Mesenchymal stem cell (in vitro differentiated cells and primary cell): ENCODE measurements around the gene SAPCD2.

Experiments used
- DNase-seq: peaks from one replicate; pipeline ENCODE4 v3.0.0-alpha.2; 2013
- H2AFZ ChIP-seq: one replicate; pipeline ENCODE4 v1.6.1; 2013; ENCODE audit warnings: low read depth, mild to moderate bottlenecking, control low read depth, inconsistent platforms, low read length, moderate library complexity
- H2AK5ac ChIP-seq: 2 replicates; pipeline ENCODE4 v1.6.1; 2013; ENCODE audit warnings: low read length, moderate library complexity, mild to moderate bottlenecking, inconsistent platforms; ENCODE audit not compliant: severe bottlenecking
- H2BK120ac ChIP-seq: one replicate; pipeline ENCODE4 v1.6.1; 2013; ENCODE audit warnings: low read depth, mild to moderate bottlenecking, inconsistent platforms, low read length, moderate library complexity
- H2BK12ac ChIP-seq, 2 experiments: one replicate each; pipeline ENCODE4 v1.6.1; 2013; ENCODE audit warnings: inconsistent platforms in 2 of 2, low read length in 2 of 2, mild to moderate bottlenecking in 2 of 2, moderate library complexity in 2 of 2, control low read depth in 1 of 2
- H2BK15ac ChIP-seq: one replicate; pipeline ENCODE4 v1.6.1; 2013; ENCODE audit warnings: mild to moderate bottlenecking, low read depth, inconsistent platforms; ENCODE audit not compliant: poor library complexity, severe bottlenecking
- H2BK5ac ChIP-seq: 2 replicates; pipeline ENCODE4 v1.6.1; 2013; ENCODE audit warnings: low read depth, mild to moderate bottlenecking, low read length, control low read depth, inconsistent platforms; ENCODE audit not compliant: poor library complexity, severe bottlenecking
- H3K14ac ChIP-seq, 2 experiments: one replicate each; pipeline ENCODE4 v1.6.1; 2013; ENCODE audit warnings: inconsistent platforms in 2 of 2, low read length in 2 of 2, control low read depth in 1 of 2, mild to moderate bottlenecking in 1 of 2, moderate library complexity in 1 of 2
- H3K18ac ChIP-seq, 2 experiments: one replicate each; pipeline ENCODE4 v1.6.1; 2013; ENCODE audit warnings: inconsistent platforms in 2 of 2, low read length in 2 of 2, control low read depth in 1 of 2, low read depth in 1 of 2, mild to moderate bottlenecking in 1 of 2
- H3K23ac ChIP-seq, 2 experiments: one replicate each; pipeline ENCODE4 v1.6.1; 2013; ENCODE audit warnings: inconsistent platforms in 2 of 2, low read length in 2 of 2, mild to moderate bottlenecking in 2 of 2, moderate library complexity in 2 of 2, control low read depth in 1 of 2
- H3K27ac ChIP-seq: 2 replicates; pipeline ENCODE4 v1.5.1; 2013; ENCODE audit warnings: mild to moderate bottlenecking, moderate library complexity, low read length, control low read depth, inconsistent platforms; ENCODE audit not compliant: poor library complexity, severe bottlenecking
- H3K27me3 ChIP-seq, 2 experiments: 2 replicates each; pipeline versions ENCODE4 v1.6.1 to v1.7.0; 2013; ENCODE audit warnings: low read length in 2 of 2, mild to moderate bottlenecking in 2 of 2, moderate library complexity in 2 of 2, control low read depth in 1 of 2, inconsistent platforms in 1 of 2; ENCODE audit not compliant: control insufficient read depth in 1 of 2, insufficient read depth in 1 of 2
- H3K36me3 ChIP-seq, 2 experiments: 2 replicates each; pipeline versions ENCODE4 v1.6.1 to v1.7.0; 2013; ENCODE audit warnings: low read length in 2 of 2, control low read depth in 1 of 2, inconsistent platforms in 1 of 2, low read depth in 1 of 2, mild to moderate bottlenecking in 1 of 2; ENCODE audit not compliant: insufficient read depth in 2 of 2, control insufficient read depth in 1 of 2
- H3K4ac ChIP-seq, 2 experiments: one replicate each; pipeline ENCODE4 v1.6.1; 2013; ENCODE audit warnings: inconsistent platforms in 2 of 2, low read length in 2 of 2, mild to moderate bottlenecking in 2 of 2, moderate library complexity in 2 of 2, control low read depth in 1 of 2, low read depth in 1 of 2
- H3K4me1 ChIP-seq: 2 replicates; pipeline ENCODE4 v1.6.1; 2013; ENCODE audit warnings: low read depth, low read length, control low read depth; ENCODE audit not compliant: control insufficient read depth, insufficient read depth
- H3K4me2 ChIP-seq: 2 replicates; pipeline ENCODE4 v1.6.1; 2013; ENCODE audit warnings: low read length, mild to moderate bottlenecking, inconsistent platforms; ENCODE audit not compliant: poor library complexity, severe bottlenecking
- H3K4me3 ChIP-seq, 2 experiments: 2 replicates each; pipeline versions ENCODE4 v1.5.1 to v1.7.0; 2013; ENCODE audit warnings: low read length in 2 of 2, mild to moderate bottlenecking in 2 of 2, control low read depth in 1 of 2, low read depth in 1 of 2; ENCODE audit not compliant: insufficient read depth in 1 of 2
- H3K79me1 ChIP-seq: replicated peaks from 2 replicates; pipeline ENCODE4 v1.6.1; 2013; ENCODE audit warnings: mild to moderate bottlenecking, control low read depth, low read length, inconsistent platforms; ENCODE audit not compliant: poor library complexity, severe bottlenecking
- H3K9ac ChIP-seq: 2 replicates; pipeline ENCODE4 v1.7.0; 2013; ENCODE audit warnings: mild to moderate bottlenecking, low read length, moderate library complexity
- H3K9me3 ChIP-seq: 2 replicates; pipeline ENCODE4 v1.7.0; 2013; ENCODE audit warnings: mild to moderate bottlenecking, low read length; ENCODE audit not compliant: control insufficient read depth
- H4K8ac ChIP-seq: one replicate; pipeline ENCODE4 v1.6.1; 2013; ENCODE audit warnings: inconsistent platforms, mild to moderate bottlenecking, low read length, moderate library complexity
- H4K91ac ChIP-seq: one replicate; pipeline ENCODE4 v1.6.1; 2013; ENCODE audit warnings: mild to moderate bottlenecking, low read length, inconsistent platforms
- whole genome bisulfite sequencing: methylation state at CpG from one replicate; pipeline ENCODE4 v1.1.7; 2013; ENCODE audit warnings: mixed read lengths; 5-methylcytosine and 5-hydroxymethylcytosine counted together

The SAPCD2 gene

DNA sequence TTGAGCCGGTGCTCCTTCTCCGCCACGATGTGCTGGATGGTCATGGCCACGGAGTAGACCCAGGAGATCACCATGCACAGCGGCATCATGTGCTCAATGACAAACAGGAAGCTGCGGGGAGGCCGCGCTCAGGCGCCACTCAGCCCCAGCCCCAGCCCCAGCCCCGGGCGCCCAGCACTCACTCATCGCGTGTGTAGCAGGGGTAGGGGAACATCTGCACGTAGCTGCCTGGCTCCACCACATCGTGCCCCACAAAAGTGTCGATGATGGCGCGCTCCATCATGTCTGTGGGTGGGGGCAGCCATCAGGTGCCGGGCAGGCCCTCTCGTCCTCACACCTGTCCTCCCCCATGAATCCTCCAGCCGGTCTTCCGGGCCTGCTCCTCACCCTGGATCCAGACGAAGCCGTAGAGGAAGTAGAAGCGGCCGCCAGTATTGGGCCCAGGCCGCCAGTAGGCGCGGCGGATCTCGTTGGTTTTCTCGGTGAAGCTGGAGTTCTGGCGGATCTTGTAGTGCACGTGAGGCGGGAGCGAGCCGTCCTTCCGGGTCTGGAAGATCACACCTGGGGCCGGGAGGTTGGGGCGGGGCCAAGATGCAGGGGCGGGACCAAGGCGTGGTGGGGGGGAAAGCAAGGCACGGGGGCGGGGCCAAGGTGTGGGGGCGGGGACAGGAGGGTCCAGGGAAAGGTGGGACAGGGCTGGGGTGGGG lies 52.4 kb downstream of the SAPCD2 start:
- peaks cover 12 to 74% of the 10 kb centered on the region in 2 experiments for H3K36me3 ChIP-seq
- H2BK15ac ChIP-seq: no peak overlapping the region
- H3K9me3 ChIP-seq: no peaks in the 10 kb centered on the region
- peaks cover 6% of the 10 kb centered on the region for H3K4me1 ChIP-seq
- H3K9ac ChIP-seq: no peak overlapping the region
- no peaks in the 10 kb centered on the region for H3K79me1 ChIP-seq
- no peak overlapping the region for H2BK5ac ChIP-seq
- no peak overlapping the region for H3K4me3 ChIP-seq
- no peak overlapping the region for H2BK120ac ChIP-seq
- no peak overlapping the region for H3K18ac ChIP-seq
- no peak overlapping the region for H3K27ac ChIP-seq
- DNase-seq: no peak
- no peak overlapping the region for H2BK12ac ChIP-seq
- H2AK5ac ChIP-seq: no peak overlapping the region
- no peak overlapping the region for H3K4me2 ChIP-seq
- no peak overlapping the region for H3K14ac ChIP-seq
- H2AFZ ChIP-seq: no peak overlapping the region
- H4K8ac ChIP-seq: no peak overlapping the region
- H3K27me3 ChIP-seq: no peaks in the 10 kb centered on the region
- H3K4ac ChIP-seq: no peak overlapping the region
- 92% methylated on average over 41 of the region's 45 CpGs for WGBS
- H3K23ac ChIP-seq: no peak overlapping the region
- no peak overlapping the region for H4K91ac ChIP-seq

DNA sequence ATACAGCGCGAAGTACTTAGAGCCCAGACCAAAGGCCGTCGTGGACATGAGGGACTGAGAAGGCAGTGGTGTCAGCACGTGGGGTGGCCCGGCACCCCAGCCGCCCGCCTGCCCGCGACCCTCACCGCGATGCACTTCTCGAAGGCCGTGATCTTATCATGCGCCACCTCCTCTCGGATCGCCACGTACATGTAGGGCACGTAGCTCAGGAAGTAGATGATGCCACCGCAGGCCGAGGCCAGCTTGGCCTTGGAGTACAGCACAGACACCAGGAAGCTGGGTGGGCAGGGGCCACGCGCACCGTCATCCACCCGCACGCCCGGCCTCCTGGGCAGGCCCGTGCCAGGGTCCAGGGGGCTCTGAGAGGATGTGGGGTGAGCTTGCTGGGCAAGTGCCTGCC lies 53.3 kb downstream of the SAPCD2 start:
- H4K8ac ChIP-seq: no peak overlapping the region

DNA sequence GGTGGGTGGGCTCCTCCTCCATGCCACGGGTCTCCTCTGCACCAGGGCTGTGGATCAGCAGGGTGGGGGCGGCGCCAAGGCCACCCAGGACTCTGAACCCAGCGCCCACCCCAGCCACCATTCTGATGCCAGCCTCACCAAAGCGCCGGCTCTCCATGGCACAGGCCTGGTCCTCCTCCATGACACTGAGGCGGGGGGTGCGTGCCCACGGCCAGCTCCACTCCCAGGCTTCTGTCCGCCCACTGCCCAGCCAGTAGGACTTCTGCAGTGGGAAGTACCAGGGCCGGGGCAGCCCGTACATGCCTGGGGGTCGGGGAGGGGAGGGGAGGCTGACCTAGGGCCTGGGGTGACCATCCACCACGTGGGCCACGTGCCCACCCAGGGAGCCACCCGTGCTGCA lies 53.9 kb downstream of the SAPCD2 start:
- Histone ChIP-seq H3K14ac (no peak overlapping the region), H3K36me3 (peaks cover 18 to 81% of the 10 kb centered on the region in 2 experiments), H3K4me1 (peaks cover 7% of the 10 kb centered on the region), H3K4me2 (no peak overlapping the region), H3K4me3 (no peak overlapping the region), H3K79me1 (no peaks in the 10 kb centered on the region), H3K23ac (no peak overlapping the region), H4K8ac (no peak overlapping the region), H3K18ac (no peak overlapping the region), H4K91ac (no peak overlapping the region), H2AFZ (no peak overlapping the region), H2BK15ac (no peak overlapping the region), H3K27me3 (no peaks in the 10 kb centered on the region), H3K4ac (no peak overlapping the region), H3K9me3 (no peaks in the 10 kb centered on the region), H2BK5ac (no peak overlapping the region), H2BK12ac (no peak overlapping the region), H3K9ac (no peak overlapping the region), H2BK120ac (no peak overlapping the region), H2AK5ac (no peak overlapping the region), H3K27ac (no peak overlapping the region)
- WGBS: 97% methylated on average over 16 of the region's 16 CpGs
- no peak for DNase-seq

More for the DNA sequence above, 53.3 kb downstream of the SAPCD2 start:
- no peaks in the 10 kb centered on the region for H3K79me1 ChIP-seq
- no peak overlapping the region for H2AFZ ChIP-seq
- no peak overlapping the region for H3K9ac ChIP-seq
- H3K27me3 ChIP-seq: no peaks in the 10 kb centered on the region
- H2BK15ac ChIP-seq: no peak overlapping the region
- H3K18ac ChIP-seq: no peak overlapping the region
- H2BK5ac ChIP-seq: no peak overlapping the region
- 96% methylated on average over 28 of the region's 28 CpGs for WGBS
- no peak overlapping the region for H3K4me2 ChIP-seq
- H3K27ac ChIP-seq: no peak overlapping the region
- no peaks in the 10 kb centered on the region for H3K9me3 ChIP-seq
- no peak for DNase-seq
- H4K91ac ChIP-seq: peak overlapping the region; percentile 8
- H2AK5ac ChIP-seq: no peak overlapping the region
- H2BK12ac ChIP-seq: no peak overlapping the region
- H3K14ac ChIP-seq: no peak overlapping the region
- H2BK120ac ChIP-seq: no peak overlapping the region
- H3K23ac ChIP-seq: no peak overlapping the region
- H3K4me3 ChIP-seq: no peak overlapping the region
- H3K4ac ChIP-seq: no peak overlapping the region
- H3K4me1 ChIP-seq: peaks cover 7% of the 10 kb centered on the region
- peaks cover 18 to 76% of the 10 kb centered on the region in 2 experiments for H3K36me3 ChIP-seq

DNA sequence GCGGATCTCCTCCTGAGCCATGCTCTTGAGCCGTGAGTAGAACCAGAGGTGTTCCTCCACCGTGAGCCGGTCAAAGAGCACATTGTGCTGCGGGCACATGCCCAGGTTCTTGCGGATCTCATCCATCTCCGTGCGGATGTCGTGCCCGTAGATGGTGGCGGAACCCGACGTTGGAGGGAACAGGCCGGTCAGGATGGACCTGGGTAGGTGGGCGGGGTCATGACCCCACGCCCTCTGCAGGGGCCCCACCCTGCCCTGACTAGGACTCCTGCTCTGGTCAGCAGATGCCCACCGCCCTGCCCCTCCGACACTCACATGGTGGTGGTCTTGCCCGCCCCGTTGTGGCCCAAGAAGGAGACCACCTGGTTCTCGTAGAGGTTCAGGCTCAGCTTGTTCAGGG lies 54.4 kb downstream of the SAPCD2 start:
- WGBS: 97% methylated on average over 21 of the region's 21 CpGs
- Histone ChIP-seq H3K27me3 (no peaks in the 10 kb centered on the region), H2AFZ (no peak overlapping the region), H2AK5ac (no peak overlapping the region), H4K8ac (no peak overlapping the region), H3K79me1 (no peaks in the 10 kb centered on the region), H4K91ac (no peak overlapping the region), H3K4me2 (no peak overlapping the region), H3K9ac (no peak overlapping the region), H3K36me3 (peaks cover 21 to 86% of the 10 kb centered on the region in 2 experiments), H2BK15ac (no peak overlapping the region), H2BK120ac (no peak overlapping the region), H3K18ac (no peak overlapping the region), H2BK5ac (no peak overlapping the region), H3K4ac (no peak overlapping the region), H3K23ac (no peak overlapping the region), H2BK12ac (no peak overlapping the region), H3K4me1 (peaks cover 7% of the 10 kb centered on the region), H3K27ac (no peak overlapping the region), H3K14ac (no peak overlapping the region), H3K4me3 (no peak overlapping the region), H3K9me3 (no peaks in the 10 kb centered on the region)
- no peak for DNase-seq
